ENCODE measurements around the gene PPARGC1A.
A peak's percentile ranks its signal among the peaks of the same experiment; 100 is the strongest.

The PPARGC1A gene

DNA sequence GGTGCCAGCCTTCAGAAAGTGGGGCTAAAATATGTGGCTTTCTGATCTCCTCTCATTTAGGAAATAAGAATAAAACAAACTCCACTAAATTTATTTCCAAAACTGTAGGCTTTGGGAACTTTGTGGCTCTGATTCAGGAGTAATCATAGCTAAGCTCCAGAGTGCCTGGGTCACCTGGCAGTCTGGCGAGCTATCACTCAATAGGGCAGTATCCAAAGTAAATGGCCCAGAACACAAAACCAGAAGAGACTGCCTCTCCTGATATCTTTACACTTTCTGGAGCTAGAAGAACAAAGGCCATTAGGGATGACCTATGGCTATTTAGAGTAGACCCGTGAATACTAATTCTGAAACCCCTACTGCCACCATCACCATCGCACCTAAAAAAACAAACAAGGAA is 17.0 kb upstream of the PPARGC1A start:
- DNase-seq (ENCODE audit: low read depth), result no peak

DNA sequence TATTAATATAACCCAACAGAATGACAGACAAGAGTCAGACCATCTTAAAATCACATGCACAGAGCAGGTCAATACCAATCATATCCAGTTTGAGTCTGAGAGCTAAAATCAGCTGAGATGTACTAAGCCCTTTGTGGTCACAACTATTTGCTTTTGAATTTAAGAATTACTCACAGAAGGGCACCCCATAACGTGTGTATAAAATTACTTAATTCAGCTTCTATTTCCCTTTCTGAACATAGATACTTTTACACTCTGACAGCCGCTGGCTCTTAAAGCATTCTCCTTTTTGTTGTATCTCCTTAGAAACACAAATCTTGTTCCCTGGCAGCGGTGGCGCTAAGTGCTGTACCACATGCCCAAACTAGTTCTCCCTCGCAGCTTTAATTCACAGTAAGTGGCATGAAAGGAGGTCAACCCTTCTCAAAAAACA is 14.8 kb upstream of the PPARGC1A start:
- no peak for DNase-seq (ENCODE audit: low read depth)

DNA sequence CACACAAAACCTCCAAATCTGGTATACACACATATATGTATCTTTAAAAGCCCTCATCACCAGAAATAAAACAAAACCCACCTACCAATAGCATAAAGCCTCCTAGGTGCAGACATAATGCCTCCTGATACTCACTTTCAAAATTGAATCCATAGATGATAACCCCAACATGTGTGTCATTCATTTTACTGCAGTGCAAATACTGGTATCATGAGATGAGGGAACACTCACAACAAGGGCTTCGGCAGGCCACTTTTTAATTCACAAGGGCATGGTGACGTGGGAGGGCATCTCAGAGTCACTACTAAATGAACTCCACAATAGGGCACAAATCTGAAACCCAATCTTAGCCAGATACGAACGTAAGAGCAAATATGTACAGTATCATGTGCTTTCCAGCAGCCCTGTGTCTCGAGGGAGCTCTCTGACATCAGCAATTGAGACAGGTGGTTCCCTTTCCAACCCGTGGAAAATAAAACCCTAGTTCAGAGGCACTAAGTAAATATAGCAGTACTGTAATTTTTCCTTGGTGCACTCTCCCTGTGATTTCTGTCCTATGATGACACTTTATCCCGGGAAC is 14.1 kb upstream of the PPARGC1A start:
- no peak for DNase-seq (ENCODE audit: low read depth)

DNA sequence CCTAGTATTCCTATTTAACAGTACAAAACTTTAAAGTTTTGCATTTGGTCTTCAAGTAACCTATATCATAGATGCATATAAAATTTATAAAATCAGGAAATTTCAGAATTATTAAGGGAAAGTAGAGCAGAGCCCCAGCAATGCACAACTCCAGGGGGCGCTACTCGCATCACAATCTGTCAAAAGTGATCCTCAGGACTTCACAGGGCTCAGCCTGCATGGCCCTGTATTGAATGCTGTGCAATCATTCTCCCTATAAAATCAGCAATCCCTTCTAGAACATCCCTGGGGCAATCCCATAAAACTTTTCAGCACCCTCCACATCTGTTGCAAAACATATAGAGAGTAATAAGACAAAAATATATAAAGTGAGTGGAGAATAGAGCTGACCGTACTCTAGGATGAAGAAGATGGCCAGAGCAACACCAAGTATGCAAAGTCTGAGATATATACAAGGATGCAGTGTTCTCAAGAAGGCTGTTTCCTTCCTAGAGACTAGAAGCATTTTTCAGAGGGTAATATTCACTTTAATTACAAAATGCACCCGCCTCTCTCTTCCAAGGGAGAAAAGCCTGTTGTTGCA is 12.5 kb upstream of the PPARGC1A start:
- DNase-seq (ENCODE audit: low read depth), result no peak

DNA sequence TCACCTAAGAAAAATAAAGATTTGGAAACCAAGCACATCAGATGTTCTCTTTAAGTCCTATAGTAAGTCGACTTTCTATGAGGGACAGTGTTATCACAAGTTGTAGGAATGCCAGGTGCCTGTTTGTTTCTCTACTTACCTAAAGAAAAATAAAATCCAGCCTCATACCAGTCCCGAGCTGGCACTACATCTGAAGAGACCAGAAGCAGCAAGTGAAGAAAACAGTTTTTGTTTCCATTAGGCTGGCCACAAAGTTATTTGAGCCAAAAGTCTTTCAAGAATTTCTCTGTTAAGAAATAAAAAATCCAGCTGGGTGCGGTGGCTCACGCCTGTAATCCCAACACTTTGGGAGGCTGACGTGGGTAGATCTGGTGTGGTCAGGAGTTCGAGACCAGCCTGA is 10.8 kb upstream of the PPARGC1A start:
- no peak for DNase-seq (ENCODE audit: low read depth)

DNA sequence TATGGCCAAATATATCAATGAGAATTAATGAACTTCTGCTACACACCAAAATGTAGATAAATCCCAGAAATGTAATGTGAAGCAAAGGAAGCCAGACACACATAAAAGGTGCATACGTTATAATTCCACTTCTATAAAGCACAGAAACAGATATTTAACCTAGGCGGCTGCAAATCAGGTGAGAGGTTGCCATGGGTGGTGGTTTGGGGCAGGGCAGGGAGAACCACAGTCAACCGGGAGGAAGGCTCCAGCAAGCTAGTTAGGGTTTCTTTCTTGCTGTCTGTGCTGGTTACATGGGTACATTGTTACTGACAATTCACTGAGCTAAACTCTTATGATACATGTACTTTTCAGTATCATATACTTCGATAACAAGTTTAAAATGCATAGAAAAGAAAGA is 9.7 kb upstream of the PPARGC1A start:
- no peak for DNase-seq (ENCODE audit: low read depth)

DNA sequence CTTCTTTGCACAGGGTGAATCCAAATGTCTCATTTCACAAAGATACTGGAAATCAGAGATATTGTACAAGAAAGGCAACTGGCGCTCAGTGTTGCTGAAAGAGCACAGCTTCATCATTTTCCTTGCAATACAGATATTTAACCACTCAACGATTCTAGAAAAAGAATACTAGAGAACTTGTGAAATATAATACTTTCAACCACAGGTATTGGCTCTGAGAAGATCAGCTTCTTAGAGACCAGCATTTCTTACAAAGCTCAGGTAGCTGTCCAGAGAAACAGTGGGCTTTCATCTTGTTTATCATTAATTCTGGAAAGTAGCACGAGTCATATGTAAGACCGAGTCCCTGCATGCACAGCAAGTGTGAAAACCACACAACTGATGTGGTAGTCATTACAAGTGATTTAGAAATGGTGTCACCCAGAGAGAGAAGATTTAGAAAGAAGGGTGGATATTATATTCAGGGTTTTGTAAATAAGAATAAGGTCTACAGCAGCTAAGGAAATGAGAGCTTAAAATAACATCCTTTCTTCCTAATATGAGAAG is 7.8 kb upstream of the PPARGC1A start:
- DNase-seq (ENCODE audit: low read depth), result no peak

DNA sequence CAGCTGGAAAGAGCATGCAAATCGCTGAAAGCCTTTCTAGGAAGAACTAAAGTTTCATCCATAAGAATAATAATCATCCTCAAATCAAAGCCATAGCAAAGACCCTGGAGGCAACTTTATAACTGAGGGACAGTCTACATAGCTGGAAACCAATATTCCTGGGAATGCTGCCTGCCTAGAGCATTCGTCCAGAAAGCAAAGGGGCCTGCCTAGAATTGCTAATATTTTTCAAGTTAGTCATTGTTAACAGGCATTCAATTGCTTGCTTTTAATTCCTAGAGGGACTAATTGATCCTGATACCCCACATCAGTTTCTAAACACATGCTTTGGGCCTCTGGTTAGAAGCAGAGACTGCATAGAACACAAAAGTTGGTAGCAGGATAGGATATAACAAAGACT is 4.2 kb upstream of the PPARGC1A start:
- DNase-seq (ENCODE audit: low read depth), result no peak

DNA sequence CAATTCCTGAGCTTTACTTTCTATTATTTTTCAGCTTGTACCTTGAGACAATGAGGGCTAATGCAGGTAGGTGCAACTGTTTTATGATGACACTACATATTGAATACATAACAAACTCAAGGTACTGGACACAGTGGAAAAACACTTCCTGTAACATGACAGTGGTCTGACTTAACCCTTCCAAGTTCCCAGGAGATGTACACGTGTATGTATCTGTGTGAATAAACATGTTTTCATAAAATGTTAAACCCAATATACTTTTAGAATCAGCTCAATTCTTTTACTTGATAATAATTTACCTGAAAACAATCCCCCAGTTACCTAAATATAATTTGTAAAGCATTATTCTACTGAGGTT is 1.2 kb upstream of the PPARGC1A start:
- no peak for DNase-seq (ENCODE audit: low read depth)

DNA sequence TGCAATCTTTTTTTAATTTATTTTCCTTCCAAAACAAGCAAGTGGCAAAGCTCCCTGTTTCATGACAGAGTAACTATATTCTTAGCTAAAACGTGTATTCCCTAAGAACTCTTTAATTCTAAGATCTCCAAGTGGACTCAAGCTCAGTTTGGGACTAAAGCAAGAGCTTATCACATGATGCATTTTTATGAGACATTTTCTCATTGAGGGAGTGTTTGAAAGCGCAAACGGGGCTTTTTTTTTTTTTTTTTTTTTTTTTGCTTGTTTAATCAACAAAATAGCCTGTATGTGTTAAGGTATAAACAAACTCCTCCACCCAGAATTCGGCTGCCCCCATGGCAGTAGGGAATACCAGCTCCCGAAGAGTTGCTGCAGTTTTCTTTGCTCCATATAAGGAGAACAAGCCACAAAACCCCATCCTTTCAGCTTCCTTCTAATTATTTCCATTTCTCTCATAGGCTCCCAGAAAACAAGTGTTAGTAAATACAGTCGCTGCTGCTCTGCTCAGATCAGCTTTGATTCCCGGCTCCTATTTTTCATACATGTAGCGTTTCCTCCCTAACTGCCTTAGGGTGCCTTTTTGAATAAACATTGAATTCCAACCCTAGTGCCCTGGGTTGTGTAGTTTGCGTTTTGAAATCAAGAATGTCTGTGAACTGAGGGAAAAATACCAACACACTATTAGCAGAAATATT is 669 bp upstream of the PPARGC1A start:
- no peak for DNase-seq (ENCODE audit: low read depth)

DNA sequence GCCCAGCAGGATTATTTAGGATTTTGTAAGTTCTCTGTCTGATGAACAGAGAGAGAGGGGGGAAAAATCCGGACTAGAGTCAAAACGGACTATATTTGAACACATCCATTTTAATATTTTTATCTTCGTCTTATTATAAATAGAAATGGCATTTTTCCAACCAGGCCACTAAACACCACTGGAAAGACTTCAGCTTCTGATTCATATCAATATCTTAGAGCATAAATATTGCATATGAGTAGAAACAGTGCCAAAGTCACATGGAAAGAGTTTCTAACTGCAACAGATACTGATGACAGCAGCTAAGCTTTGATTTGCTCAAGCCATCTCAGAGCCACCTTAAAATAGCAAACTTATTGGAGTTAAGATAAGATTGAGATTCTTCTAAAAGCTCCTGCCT is 456 bp downstream of the PPARGC1A start:
- no peak for DNase-seq (ENCODE audit: low read depth)

DNA sequence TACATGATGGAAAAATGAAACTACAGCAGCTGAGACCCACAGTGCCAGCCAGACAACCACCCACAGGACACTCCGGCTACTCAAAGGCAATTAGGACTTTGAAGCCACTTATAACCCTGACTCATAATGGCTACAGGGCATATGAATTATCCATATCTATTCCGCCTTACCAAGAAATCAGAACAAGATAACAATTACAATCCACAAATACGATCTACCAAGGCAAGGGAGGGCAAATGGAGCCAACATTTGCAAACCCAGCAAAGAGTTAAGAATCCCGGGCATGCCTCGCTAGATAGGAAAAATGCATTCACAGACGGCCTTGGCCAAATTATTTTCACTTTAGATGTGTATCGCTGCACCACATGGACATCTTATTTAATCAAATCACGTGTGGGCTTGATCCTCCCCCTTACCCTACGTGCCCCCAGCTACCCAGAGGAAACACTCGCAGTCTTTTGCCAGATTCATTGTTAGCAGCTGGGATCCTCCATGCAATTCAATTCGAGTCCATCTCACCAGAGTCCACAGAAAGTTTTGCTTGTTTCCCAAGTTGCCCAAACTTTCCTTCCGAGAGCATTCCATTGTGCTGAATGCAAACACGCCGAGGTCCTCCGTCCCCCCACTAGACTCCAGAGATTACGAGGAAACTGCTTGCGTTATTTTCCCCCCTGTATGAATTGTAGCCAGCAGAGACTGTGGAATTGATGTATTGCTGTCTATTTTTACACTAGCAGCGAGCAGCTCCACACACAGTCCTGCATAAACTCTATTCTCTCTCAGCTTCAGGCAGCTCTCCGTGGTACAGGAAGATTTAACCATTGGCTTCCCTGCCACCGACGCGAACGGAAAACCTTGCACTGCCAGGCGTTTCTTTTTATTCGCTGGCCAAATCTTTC is 1.2 kb downstream of the PPARGC1A start:
- peak; percentile 36 for DNase-seq (ENCODE audit: low read depth)

DNA sequence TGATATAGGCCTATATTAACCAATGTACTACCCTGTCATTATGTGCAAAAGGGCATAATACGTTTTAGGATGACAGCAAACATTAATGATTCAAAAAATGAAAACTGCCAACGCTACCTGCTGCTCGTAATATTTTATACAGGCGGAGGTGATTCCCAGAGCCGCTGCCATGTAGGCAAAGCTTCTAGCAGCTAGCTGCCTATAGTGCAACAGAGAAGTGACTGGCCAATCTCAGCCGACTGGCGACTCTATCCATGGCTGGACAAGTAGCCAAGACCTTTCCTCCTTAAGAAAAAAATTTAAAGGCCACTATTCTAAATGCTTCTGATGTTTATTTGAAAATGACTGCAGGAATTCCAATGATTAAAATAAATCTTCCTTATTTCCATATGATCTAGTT is 1.9 kb downstream of the PPARGC1A start:
- no peak for DNase-seq (ENCODE audit: low read depth)

DNA sequence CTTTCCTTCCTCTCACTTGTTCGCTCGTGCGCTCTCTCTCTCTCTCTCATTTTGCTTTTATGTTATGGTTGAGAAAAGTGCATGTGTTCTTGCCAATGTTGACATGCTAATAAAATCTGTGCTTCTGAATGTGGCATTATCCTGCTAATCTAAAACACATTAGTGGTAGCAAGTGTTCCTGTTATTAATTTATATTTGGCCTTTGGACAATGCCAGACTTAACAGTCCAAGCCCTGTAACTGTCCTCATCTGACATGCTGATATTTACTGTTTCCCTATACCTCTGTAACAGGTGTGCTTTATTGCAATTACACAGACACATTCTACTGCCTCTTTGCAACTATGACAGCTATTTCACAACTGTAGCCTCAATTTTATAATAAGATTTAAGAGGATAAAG is 2.7 kb downstream of the PPARGC1A start:
- no peak for DNase-seq (ENCODE audit: low read depth)

DNA sequence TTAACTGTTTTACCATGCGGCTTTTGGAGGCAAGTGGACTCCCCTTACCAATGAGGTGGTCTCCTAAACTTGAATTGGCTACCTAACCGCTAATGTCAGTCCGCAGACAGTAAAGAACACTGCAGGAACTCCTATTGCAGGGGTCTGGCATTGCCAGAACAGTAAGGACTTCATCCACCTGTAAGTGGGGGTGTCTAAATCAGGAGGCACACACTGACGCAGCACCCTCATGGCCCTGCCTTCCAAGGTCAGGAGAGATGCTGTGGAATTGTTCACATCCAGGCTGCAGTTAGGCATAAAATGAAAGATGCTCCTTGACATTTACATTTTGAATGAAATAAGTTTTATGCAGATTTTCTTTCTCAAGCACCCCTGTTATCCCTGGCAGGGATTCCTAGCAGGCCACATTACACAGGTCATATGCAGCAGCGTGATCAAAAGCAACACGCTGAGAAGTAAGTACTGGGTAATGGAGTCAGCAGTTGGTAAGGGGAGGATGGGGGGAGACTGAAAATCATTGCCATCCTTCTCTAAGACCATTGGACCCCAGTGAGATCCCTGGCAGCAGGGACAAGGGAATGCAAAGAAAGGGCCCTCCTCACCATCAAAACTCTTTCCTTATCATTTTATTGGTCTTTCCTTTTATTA is 3.8 kb downstream of the PPARGC1A start:
- no peak for DNase-seq (ENCODE audit: low read depth)

DNA sequence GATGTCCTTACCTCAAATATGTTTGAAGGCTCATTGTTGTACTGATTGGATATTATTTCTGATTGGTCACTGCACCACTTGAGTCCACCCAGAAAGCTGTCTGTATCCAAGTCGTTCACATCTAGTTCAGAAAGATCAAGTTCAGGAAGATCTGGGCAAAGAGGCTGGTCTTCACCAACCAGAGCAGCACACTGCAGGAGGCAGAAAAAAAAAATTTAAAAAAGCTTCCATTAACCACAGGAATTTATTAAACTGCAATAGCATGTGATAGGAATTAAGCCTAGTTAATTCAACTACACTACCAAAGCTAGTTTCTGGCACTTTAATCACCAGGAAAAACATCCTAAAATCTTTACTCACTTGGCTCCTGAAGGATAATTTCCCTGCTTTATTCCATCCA is 5.1 kb downstream of the PPARGC1A start:
- DNase-seq (ENCODE audit: low read depth), result no peak

DNA sequence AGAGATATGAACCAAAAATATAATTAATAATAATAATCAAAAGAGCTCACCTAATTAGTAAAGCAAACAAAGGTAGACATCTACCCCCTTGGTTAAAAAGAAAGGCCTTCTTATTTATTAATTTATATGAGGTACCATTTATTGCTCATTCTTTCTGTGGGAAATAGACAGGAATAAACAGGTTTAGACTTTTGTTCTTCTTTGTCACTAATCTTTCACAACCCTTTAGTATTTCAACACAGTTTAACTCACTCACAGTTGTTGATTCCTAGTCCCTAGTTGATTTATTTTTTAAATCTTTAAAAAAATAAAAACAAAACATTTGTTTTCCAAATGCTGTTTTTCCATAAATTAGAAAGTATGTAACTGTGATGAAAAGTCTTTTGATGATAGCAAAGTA is 5.6 kb downstream of the PPARGC1A start:
- DNase-seq (ENCODE audit: low read depth), result no peak

DNA sequence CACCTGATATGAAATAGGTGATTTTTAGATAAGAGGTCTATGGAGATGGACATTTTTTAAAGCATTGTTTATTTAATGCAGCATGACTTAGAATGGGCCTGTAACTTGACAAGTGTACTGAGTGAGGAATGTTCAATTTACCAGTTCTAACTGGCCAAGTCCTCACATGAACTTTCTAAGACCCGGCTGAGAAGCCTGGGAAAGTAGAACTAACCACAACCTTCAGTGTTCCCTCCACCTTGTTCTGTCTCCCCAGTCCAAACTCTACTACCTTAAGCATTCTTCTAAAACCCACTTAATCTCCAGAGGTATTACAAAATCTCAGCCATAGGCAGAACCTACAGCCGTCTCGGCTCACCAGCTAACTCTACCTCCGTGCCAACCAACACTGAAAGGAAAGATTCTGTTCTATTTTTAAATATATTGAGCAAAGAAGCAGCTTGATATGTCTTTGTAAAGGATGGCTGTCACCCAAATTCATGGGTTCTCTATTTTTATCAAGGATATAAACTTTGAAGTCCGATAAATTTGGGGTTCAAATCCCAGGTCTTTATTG is 6.8 kb downstream of the PPARGC1A start:
- DNase-seq (ENCODE audit: low read depth), result no peak

DNA sequence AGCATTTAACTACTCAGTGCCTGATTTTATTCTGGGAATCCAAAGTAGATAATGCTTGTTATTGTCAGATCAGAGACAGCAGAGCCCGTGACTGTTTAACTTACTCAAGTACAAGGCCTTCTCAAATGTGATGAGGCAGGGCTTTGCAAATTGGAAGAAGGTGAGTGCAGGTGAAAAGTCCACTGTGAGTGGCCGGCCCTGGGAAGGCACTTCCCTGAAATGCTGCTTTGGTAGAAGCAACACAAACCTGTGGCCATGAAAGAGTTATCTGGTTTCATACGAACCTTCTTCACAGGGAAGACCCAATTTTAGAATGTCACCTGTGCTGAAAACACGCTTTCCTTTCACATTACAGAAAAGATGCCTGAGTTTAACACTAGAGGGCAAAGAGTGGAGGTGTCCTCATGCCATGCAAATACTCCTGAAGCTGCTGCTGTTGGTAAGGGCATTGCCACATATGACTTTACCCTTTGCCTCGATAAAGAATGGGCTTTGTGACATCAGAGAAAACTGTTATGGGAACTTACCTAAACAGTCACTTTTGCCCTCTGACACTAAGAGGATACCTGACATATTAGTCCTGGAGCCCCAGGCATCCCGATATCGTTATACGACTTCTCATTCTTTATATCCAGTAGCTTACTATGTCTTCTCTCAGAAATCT is 8.0 kb downstream of the PPARGC1A start:
- no peak for DNase-seq (ENCODE audit: low read depth)

DNA sequence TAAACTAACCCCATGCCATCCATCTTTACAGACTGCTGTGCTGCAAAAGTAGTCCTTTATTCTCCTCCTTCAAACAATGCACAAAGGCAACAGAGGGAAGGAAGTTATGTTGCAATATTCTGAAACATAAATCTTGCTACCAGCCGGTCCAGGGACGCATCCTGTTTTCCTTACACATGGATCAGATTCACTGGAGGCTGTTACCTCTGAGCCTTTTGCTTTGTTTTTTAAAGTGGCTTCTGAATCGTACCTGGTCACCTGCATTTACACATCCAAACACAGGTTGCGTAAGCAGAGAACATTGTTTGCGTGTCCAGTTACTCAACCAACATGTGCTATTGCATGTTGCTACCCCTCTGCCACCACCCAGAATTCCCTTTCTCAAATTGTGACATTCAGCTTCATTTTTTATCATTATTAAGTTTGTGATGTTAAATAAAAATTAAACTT is 8.8 kb downstream of the PPARGC1A start:
- DNase-seq (ENCODE audit: low read depth), result no peak
